ENCODE results near the gene DDX55.

DDX55 gene

GRCh38 chr12:123614531-123614930 is 12.6 kb downstream of the DDX55 start:
- DNase-seq = no peak

- no peak for DNase-seq
Observed at GRCh38 chr12:123617144-123617543, 15.2 kb downstream of the DDX55 start.

GRCh38 chr12:123617580-123617979 is 15.7 kb downstream of the DDX55 start:
- DNase-seq = no peak

- no peak for DNase-seq
Observed at GRCh38 chr12:123621101-123621500, 19.2 kb downstream of the DDX55 start.

GRCh38 chr12:123621619-123622530 is 20.0 kb downstream of the DDX55 start:
- peak; percentile 32 for DNase-seq

GRCh38 chr12:123633379-123634141 is 31.7 kb downstream of the DDX55 start, which contains the start of the genes EIF2B1 and GTF2H3:
EIF2B1 (minus strand) TSS chr12:123633686; CDS start chr12:123633557, 129 bp downstream.
GTF2H3 (plus strand) TSS chr12:123633829; CDS start chr12:123633860, 31 bp downstream.
- DNase-seq = peak; percentile 98

- no peak for DNase-seq
Observed at GRCh38 chr12:123634142-123634561, 32.3 kb downstream of the DDX55 start.

GRCh38 chr12:123643911-123644310 is 42.0 kb downstream of the DDX55 start:
- DNase-seq = no peak

- DNase-seq = no peak
Observed at GRCh38 chr12:123645380-123645779, 43.5 kb downstream of the DDX55 start.

- DNase-seq = no peak
Observed at GRCh38 chr12:123645878-123646277, 44.0 kb downstream of the DDX55 start.

- no peak for DNase-seq
Observed at GRCh38 chr12:123648401-123648800, 46.5 kb downstream of the DDX55 start.

- no peak for DNase-seq
Observed at GRCh38 chr12:123654129-123654701, 52.3 kb downstream of the DDX55 start.

GRCh38 chr12:123655420-123655819 is 53.5 kb downstream of the DDX55 start:
- no peak for DNase-seq

- no peak for DNase-seq
Observed at GRCh38 chr12:123656392-123656791, 54.5 kb downstream of the DDX55 start.

GRCh38 chr12:123657211-123657610 is 55.3 kb downstream of the DDX55 start:
- DNase-seq = no peak

GRCh38 chr12:123659996-123660727 is 58.3 kb downstream of the DDX55 start:
- DNase-seq = no peak

GRCh38 chr12:123667771-123668170 is 65.9 kb downstream of the DDX55 start:
- DNase-seq = no peak

All from stimulated activated CD8-positive, alpha-beta memory T cell treated with anti-CD3 and anti-CD28 coated beads, Interleukin-4, amount 100 ng/mL, for 48 hours (primary cell).